ENCODE data around the gene SPDEF.

Gene SPDEF

GRCh38 chr6:34534146-34534545, 22.0 kb downstream of the SPDEF start:
- peak overlapping the region; percentile 99 for H3K27ac ChIP-seq

GRCh38 chr6:34532230-34532629, 23.9 kb downstream of the SPDEF start:
- H3K27ac ChIP-seq = peak overlapping the region; percentile 99

More at GRCh38 chr6:34534146-34534545, 22.0 kb downstream of the SPDEF start:
- TF ChIP-seq CTCF (IDR thresholded peaks at IDR 0.05) = no peak
- TF ChIP-seq ZFX (IDR thresholded peaks at IDR 0.05; ENCODE audit: borderline replicate concordance) = no peak

GRCh38 chr6:34531580-34532201, 24.4 kb downstream of the SPDEF start:
- TF ChIP-seq CTCF (IDR thresholded peaks at IDR 0.05) (no peak), ZFX (IDR thresholded peaks at IDR 0.05; ENCODE audit: borderline replicate concordance) (no peak)
- H3K27ac ChIP-seq = peak overlapping the region; percentile 99

More at GRCh38 chr6:34532230-34532629, 23.9 kb downstream of the SPDEF start:
- no peak for TF ChIP-seq CTCF (IDR thresholded peaks at IDR 0.05)
- no peak for TF ChIP-seq ZFX (IDR thresholded peaks at IDR 0.05; ENCODE audit: borderline replicate concordance)

- TF ChIP-seq ZFX (IDR thresholded peaks at IDR 0.05; ENCODE audit: borderline replicate concordance) = no peak
- TF ChIP-seq CTCF (IDR thresholded peaks at IDR 0.05) = no peak
- peak overlapping the region; percentile 99 for H3K27ac ChIP-seq
These were observed 25.3 kb downstream of the SPDEF start for GRCh38 chr6:34530753-34531365.

- TF ChIP-seq CTCF (IDR thresholded peaks at IDR 0.05) = peak; percentile 10; the same call in 1 of the 2 replicates
- TF ChIP-seq ZFX (IDR thresholded peaks at IDR 0.05; ENCODE audit: borderline replicate concordance) = no peak
- H3K27ac ChIP-seq = peak overlapping the region; percentile 99
These were observed 26.3 kb downstream of the SPDEF start for GRCh38 chr6:34529665-34530327.

GRCh38 chr6:34528996-34529664, 27.0 kb downstream of the SPDEF start:
- peak overlapping the region; percentile 99 for H3K27ac ChIP-seq
- TF ChIP-seq ZFX (IDR thresholded peaks at IDR 0.05; ENCODE audit: borderline replicate concordance) (no peak), CTCF (IDR thresholded peaks at IDR 0.05) (no peak)

Measured in 22Rv1 (cell line).